Activated naive CD4-positive, alpha-beta T cell treated with anti-CD3 and anti-CD28 coated beads, Interleukin-2, amount 10 ng/mL, durations not matched to agents 5 hours and 36 hours (primary cell): ENCODE results near the gene MYO5C. TPM values are rescaled to one million over a fixed set of nuclear protein-coding genes. Genes with fewer than 3 reads are reported as not detected.

ENCODE experiments used
- microRNA-seq: library from miRNA; unstranded; fragments of <30 nt; microRNA quantifications from one replicate; pipeline ENCODE4 v1.2.0, GENCODE V29; 2022; ENCODE audit warnings: borderline microRNAs expressed, borderline replicate concordance
- total RNA-seq, 2 experiments: library from RNA; stranded (reverse); gene quantifications; one replicate each; pipeline ENCODE4 v1.2.3, GENCODE V29; 2021

Gene MYO5C, protein sequence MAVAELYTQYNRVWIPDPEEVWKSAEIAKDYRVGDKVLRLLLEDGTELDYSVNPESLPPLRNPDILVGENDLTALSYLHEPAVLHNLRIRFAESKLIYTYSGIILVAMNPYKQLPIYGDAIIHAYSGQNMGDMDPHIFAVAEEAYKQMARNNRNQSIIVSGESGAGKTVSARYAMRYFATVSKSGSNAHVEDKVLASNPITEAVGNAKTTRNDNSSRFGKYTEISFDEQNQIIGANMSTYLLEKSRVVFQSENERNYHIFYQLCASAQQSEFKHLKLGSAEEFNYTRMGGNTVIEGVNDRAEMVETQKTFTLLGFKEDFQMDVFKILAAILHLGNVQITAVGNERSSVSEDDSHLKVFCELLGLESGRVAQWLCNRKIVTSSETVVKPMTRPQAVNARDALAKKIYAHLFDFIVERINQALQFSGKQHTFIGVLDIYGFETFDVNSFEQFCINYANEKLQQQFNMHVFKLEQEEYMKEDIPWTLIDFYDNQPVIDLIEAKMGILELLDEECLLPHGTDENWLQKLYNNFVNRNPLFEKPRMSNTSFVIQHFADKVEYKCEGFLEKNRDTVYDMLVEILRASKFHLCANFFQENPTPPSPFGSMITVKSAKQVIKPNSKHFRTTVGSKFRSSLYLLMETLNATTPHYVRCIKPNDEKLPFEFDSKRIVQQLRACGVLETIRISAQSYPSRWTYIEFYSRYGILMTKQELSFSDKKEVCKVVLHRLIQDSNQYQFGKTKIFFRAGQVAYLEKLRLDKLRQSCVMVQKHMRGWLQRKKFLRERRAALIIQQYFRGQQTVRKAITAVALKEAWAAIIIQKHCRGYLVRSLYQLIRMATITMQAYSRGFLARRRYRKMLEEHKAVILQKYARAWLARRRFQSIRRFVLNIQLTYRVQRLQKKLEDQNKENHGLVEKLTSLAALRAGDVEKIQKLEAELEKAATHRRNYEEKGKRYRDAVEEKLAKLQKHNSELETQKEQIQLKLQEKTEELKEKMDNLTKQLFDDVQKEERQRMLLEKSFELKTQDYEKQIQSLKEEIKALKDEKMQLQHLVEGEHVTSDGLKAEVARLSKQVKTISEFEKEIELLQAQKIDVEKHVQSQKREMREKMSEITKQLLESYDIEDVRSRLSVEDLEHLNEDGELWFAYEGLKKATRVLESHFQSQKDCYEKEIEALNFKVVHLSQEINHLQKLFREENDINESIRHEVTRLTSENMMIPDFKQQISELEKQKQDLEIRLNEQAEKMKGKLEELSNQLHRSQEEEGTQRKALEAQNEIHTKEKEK (N-terminal part only)
- total RNA-seq: 1 to 10 TPM; 1.5 to 3.4 TPM

GRCh38 chr15:52295421-52296001 lies at the start of gene MYO5C:
Gene MYO5C (minus strand): TSS chr15:52295804. CDS start chr15:52295636, 168 bp downstream.

GRCh38 chr15:52191207-52191606 lies 104.4 kb downstream of the MYO5C start, which contains the start of gene GNB5:
Gene GNB5 (minus strand): TSS chr15:52191392. CDS start chr15:52184676, 6,716 bp downstream.

Small RNA genes within 50 kb of the gene (microRNA-seq; reads per million reads assigned to microRNA genes)
- gene MIR1266: not detected

Other genes starting within 250 kb of the MYO5C start
- gene BCL2L10, start 183.0 kb downstream of the MYO5C start, total RNA-seq: not detected
- gene GNB5, start 104.4 kb downstream of the MYO5C start, total RNA-seq: 10 to 100 TPM; 39.1 to 40.8 TPM
- gene MYO5A, start 233.1 kb upstream of the MYO5C start, total RNA-seq: 10 to 100 TPM; 23.8 to 25.5 TPM